ENCODE data around the gene DGKA. TPM values are rescaled to one million over a fixed set of nuclear protein-coding genes. Genes with fewer than 3 reads are reported as not detected.
"Not testable (repeated sequence)": the region's sequence is repeated elsewhere in the genome, so short reads cannot be mapped to it uniquely, and the experiment has no call there.

DGKA gene
- total RNA-seq, 2 experiments from 2014 or later = 144 to 170 TPM

DNA sequence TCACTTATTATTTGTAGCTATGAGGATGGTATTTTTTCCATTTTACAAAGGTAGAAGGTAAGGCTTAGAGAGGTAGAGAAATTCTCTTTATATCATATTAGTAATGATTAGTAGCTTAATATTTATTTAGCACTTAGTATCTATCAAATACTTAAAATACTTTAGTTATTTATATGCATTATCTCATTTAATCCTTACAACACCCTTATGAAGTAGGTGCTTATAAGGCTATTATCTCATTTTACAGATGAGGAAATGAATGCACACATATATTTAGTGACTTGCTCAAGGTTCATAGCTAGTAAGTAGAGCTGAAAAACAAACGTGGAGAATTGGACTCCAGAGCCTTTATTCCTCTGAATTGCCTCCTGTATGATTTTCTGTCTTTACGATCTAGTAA lies 53.9 kb downstream of the DGKA start:
- no peak overlapping the region for H3K4me3 ChIP-seq (ENCODE audit: low read depth, low read length, poor library complexity, severe bottlenecking)
- no peaks in the 10 kb centered on the region for H3K79me2 ChIP-seq (ENCODE audit: insufficient read depth, low read depth, low read length)
- no peaks in the 10 kb centered on the region for H4K20me1 ChIP-seq (ENCODE audit: insufficient read depth, low read length)
- peaks cover 28% of the 10 kb centered on the region for H3K4me1 ChIP-seq (ENCODE audit: insufficient read depth, low read length, poor library complexity, severe bottlenecking)
- H3K27ac ChIP-seq (ENCODE audit: low read depth, low read length, poor library complexity, severe bottlenecking) = no peak overlapping the region
- BruUV-seq (replicated peaks) = no TSS peak
- H3K36me3 ChIP-seq (ENCODE audit: insufficient read depth, low read length) = peaks cover 34% of the 10 kb centered on the region
- H3K4me2 ChIP-seq (ENCODE audit: low read length) = no peak overlapping the region
- no peaks in the 10 kb centered on the region for H3K9me3 ChIP-seq (ENCODE audit: low read length)
- H2AFZ ChIP-seq (ENCODE audit: low read length) = no peak overlapping the region
- ChIA-PET POLR2A (interaction anchor here (2.6 to 4.2 kb wide), 2 partner anchors 11 to 56 kb away, joined by 15 to 32 read pairs; partner anchors contain the start of gene RAB5B), CTCF (ENCODE audit: unreplicated experiment) (interaction anchor here (0.5 to 1.0 kb wide), 2 partner anchors 11 kb away, joined by 3 to 4 read pairs; partner anchors contain the start of gene RAB5B)
- intact Hi-C loops (cut with micrococcal nuclease; ENCODE audit: unreplicated experiment) = no loop called here
- no peaks in the 10 kb centered on the region for H3K9me2 ChIP-seq (ENCODE audit: insufficient read depth, low read length)
- no peak for TF ChIP-seq EZH2phosphoT487 (IDR thresholded peaks at IDR 0.05; ENCODE audit: borderline replicate concordance, low read depth, low read length)
- TF ChIP-seq, protein P1, sequence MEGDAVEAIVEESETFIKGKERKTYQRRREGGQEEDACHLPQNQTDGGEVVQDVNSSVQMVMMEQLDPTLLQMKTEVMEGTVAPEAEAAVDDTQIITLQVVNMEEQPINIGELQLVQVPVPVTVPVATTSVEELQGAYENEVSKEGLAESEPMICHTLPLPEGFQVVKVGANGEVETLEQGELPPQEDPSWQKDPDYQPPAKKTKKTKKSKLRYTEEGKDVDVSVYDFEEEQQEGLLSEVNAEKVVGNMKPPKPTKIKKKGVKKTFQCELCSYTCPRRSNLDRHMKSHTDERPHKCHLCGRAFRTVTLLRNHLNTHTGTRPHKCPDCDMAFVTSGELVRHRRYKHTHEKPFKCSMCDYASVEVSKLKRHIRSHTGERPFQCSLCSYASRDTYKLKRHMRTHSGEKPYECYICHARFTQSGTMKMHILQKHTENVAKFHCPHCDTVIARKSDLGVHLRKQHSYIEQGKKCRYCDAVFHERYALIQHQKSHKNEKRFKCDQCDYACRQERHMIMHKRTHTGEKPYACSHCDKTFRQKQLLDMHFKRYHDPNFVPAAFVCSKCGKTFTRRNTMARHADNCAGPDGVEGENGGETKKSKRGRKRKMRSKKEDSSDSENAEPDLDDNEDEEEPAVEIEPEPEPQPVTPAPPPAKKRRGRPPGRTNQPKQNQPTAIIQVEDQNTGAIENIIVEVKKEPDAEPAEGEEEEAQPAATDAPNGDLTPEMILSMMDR (conservative IDR thresholded peaks at IDR 0.05; ENCODE audit: low read length) = no peak
- no peak for DNase-seq (ENCODE audit: low spot score)

DNA sequence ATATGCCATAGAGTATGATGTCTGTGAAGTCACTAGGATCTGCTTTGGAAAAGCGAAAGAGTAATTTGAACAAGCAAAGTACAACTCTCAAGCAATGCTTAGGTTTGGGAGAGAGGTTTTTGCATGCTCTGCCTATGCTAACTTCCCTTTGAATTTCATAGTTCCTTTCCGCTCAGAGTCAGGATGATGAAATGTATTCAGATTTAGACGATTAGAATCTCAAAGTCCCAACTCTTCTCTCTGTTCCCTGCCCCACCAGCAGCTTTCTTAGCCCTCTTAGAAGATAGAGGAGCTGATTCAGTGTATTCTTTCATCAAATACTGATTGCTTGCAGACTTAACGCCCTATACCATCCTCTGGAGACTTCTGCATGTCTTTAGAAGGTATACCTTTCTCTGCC lies 54.4 kb downstream of the DGKA start:
- Histone ChIP-seq H3K27ac (ENCODE audit: low read depth, low read length, poor library complexity, severe bottlenecking) (no peak overlapping the region), H3K79me2 (ENCODE audit: insufficient read depth, low read depth, low read length) (no peaks in the 10 kb centered on the region), H3K4me3 (ENCODE audit: low read depth, low read length, poor library complexity, severe bottlenecking) (no peak overlapping the region), H2AFZ (ENCODE audit: low read length) (no peak overlapping the region), H3K9me3 (ENCODE audit: low read length) (no peaks in the 10 kb centered on the region), H3K4me2 (ENCODE audit: low read length) (no peak overlapping the region), H3K9me2 (ENCODE audit: insufficient read depth, low read length) (no peaks in the 10 kb centered on the region), H3K4me1 (ENCODE audit: insufficient read depth, low read length, poor library complexity, severe bottlenecking) (peaks cover 28% of the 10 kb centered on the region), H3K36me3 (ENCODE audit: insufficient read depth, low read length) (peaks cover 36% of the 10 kb centered on the region), H4K20me1 (ENCODE audit: insufficient read depth, low read length) (no peaks in the 10 kb centered on the region)
- intact Hi-C loops (cut with micrococcal nuclease; ENCODE audit: unreplicated experiment) = no loop called here
- TF ChIP-seq EZH2phosphoT487 (IDR thresholded peaks at IDR 0.05; ENCODE audit: borderline replicate concordance, low read depth, low read length) = no peak
- TF ChIP-seq, protein P1 (conservative IDR thresholded peaks at IDR 0.05; ENCODE audit: low read length) = no peak
- no peak for DNase-seq (ENCODE audit: low spot score)
- POLR2A ChIA-PET = interaction anchor here (2.6 to 4.2 kb wide), 2 partner anchors 11 to 55 kb away, joined by 15 to 32 read pairs; partner anchors contain the start of gene RAB5B
- CTCF ChIA-PET (ENCODE audit: unreplicated experiment) = interaction anchor here (0.5 kb wide), 1 partner anchor 11 kb away, joined by 3 read pairs; no protein-coding TSS in a partner anchor
- BruUV-seq (replicated peaks) = no TSS peak

GRCh38 chr12:55985976-55986375 lies 55.0 kb downstream of the DGKA start:
- DNase-seq (ENCODE audit: low spot score); H2AFZ ChIP-seq (ENCODE audit: low read length); BruUV-seq (replicated peaks); CTCF ChIA-PET (ENCODE audit: unreplicated experiment); H3K9me3 ChIP-seq (ENCODE audit: low read length); H3K27ac ChIP-seq (ENCODE audit: low read depth, low read length, poor library complexity, severe bottlenecking); H3K4me3 ChIP-seq (ENCODE audit: low read depth, low read length, poor library complexity, severe bottlenecking); H3K9me2 ChIP-seq (ENCODE audit: insufficient read depth, low read length); H3K79me2 ChIP-seq (ENCODE audit: insufficient read depth, low read depth, low read length); H4K20me1 ChIP-seq (ENCODE audit: insufficient read depth, low read length); H3K4me2 ChIP-seq (ENCODE audit: low read length); intact Hi-C loops (cut with micrococcal nuclease; ENCODE audit: unreplicated experiment): not testable (repeated sequence)
- POLR2A ChIA-PET = interaction anchor here (0.7 to 4.2 kb wide), 3 partner anchors 12 to 186 kb away, joined by 3 to 32 read pairs (median 15); partner anchors contain the start of gene RAB5B
- peaks cover 40% of the 10 kb centered on the region for H3K36me3 ChIP-seq (ENCODE audit: insufficient read depth, low read length)
- H3K4me1 ChIP-seq (ENCODE audit: insufficient read depth, low read length, poor library complexity, severe bottlenecking) = peaks cover 28% of the 10 kb centered on the region
